Fibroblast of skin of right quadriceps (primary cell): ENCODE measurements around the gene RHBDD3.

Experiments
- DNase-seq: peaks from one replicate; pipeline ENCODE4 v3.0.0-alpha.2; 2013

RHBDD3 gene

DNA sequence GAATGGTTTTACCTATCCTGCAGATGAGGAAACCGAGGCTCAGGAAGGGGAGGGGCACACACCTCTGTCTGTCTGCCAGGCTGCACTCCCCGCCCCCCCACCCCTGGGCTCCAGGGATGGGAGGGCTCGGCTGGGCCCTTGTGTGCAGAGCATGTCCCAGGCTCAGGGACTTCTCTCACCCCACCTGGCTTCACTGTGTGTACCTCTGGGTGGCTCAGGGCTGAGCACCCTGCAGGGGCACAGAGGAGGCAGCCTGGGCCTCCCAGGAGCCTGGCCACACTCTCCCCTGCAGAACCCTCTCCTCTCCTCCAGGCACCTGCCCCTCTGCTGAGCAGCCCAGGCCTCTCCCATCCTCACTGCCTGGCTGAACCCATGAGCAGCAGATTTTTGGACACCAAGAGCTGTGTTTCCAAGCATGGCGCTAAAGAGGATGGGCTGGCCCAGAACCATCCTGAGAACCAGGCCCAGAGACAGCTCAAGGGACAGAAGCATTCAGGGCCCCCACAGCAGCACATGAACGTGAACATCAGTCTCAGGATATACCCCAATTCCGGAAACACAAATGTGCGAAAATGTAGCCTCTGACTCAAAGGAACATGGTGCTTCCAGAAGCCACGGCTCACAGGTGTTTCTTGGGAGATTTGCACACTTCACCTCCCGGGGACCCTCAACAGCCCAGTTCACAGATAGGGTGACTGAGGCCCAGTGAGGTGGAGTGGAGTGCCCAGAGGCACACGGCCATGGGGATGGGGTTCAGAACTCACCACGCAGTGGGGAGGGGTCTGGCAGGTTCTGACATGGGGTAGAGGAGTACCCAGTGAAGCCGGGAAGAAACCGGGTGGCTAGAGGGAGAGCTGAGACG is 51.5 kb downstream of the RHBDD3 start:
- no peak for DNase-seq

DNA sequence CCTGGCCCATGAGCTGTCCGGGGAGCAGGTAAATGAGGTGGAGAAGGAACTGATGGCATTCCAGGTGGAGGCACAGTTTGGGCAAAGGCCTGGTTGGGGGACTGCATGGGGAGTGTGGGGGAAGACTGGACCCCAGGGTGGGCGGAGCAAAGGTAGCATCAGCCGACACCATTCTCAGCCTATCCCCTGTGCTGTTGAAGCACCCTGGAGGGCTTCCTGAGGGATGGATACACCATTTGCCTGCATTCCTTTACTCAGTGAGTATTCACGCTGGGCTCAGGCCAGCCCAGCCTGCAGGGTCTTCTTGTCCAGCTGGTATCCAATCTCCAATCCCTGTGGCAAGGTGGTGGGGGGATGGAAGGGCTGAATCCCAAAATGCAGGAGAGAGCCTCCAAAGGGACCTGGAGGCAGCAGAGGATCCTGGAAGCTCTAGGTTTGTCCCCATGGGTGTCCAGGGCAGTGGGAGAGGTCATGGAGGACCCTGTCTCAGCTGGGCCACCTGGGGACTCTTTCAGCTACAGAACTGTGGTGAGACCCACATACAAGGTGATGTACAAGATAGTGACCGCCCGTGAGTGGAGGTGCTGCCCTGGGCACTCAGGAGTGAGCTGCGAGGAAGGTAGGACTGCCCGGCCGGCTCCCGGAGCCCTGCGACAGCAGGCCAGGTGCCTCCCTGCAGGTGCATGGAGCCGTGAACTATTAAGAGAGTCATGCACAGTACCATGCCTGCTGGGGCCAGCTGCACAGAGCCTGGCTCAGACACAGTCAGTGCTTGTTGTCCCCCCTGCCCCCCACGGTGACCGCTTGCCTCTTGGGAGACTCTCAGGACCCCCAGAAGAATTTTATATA is 52.5 kb downstream of the RHBDD3 start:
- no peak for DNase-seq

DNA sequence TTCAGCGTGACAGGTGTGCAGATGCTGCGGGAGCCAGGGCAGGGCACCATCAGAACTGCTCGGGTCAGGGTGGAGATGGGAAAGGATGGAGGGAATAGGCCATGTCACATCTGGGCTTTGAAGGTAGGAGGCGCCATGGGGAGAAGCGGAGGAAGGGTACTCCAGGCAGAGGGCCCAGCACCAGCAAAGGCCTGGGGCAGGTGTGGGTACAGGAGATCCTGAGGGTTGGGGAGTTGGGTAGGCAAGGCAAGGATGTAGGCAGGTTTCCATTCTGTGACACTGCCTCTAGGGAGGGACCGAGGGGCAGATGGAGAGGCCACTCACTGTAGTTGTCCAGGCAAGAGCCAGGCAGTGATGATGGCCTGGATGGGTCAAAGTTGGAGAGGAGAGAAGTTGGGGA is 53.5 kb downstream of the RHBDD3 start:
- no peak for DNase-seq

DNA sequence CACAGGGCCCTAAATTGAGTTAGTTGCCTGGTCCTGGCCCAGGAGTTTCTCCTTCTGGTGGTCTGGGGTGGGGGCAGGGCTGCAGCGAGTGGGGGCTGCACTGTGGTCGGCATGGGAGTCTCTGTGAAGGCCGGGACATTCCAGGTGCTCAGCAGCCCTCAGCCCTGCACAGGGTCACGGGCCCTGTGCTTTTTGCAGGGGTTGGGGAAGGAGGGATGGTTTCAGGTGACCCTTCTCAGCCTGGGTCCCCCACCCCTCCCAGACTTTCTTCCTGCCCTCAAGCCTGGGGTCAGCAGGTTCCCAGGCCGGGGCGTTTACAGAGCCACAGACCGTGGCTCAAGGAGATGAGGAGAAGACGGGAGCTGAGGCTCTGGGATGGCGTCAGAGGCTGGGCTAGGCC is 54.3 kb downstream of the RHBDD3 start:
- DNase-seq = no peak

GRCh38 chr22:29212743-29213142 is 55.0 kb downstream of the RHBDD3 start:
- DNase-seq = no peak

GRCh38 chr22:29211466-29211865 is 56.3 kb downstream of the RHBDD3 start:
- no peak for DNase-seq

DNA sequence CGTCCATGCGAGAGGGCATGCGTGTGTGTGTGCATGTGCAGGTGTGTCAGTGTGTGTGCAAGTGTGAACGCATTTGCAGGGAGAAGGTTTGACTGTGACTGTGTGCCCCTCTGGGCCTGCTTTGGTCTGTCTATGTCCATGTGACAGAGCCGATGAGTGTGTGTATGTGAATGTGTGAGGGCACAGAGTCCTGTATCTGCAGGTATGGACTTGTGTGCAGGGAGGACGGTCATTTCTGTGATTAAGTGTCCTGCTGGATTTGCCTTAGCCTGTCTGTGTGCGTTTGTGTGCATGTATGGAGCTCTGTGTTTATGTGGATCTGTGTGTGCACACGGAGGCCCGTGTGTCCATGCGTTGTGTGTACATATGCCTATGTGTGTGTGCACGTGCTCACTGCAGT is 56.7 kb downstream of the RHBDD3 start:
- no peak for DNase-seq
